Adrenal gland (tissue), 5 donors: ENCODE results near the gene FAM25C.
"Not testable (repeated sequence)": the region's sequence is repeated elsewhere in the genome, so short reads cannot be mapped to it uniquely, and the experiment has no call there.

Experiments
- CTCF ChIP-seq, 6 experiments: fragments of 450-650 bp in 4 of 6; fragments of 200-600 bp in 2 of 6; sonication (generic) in 1 of 6; IDR thresholded peaks; 1 replicate in 5 of 6; 2 replicates in 1 of 6; pipeline versions ENCODE4 v1.5.1 to v1.8.0; 2016 to 2021; ENCODE audit warnings: antibody characterized with exemption in 6 of 6, mild to moderate bottlenecking in 2 of 6, moderate library complexity in 1 of 6
- POLR2A ChIP-seq, 2 donors: fragments of 450-650 bp; IDR thresholded peaks; one replicate each; pipeline ENCODE4 v1.6.1; 2017; ENCODE audit warnings: antibody characterized with exemption in 2 of 2, mild to moderate bottlenecking in 2 of 2, moderate library complexity in 1 of 2
- donor health status: DM: no; HTN: no; CAD: no.

DNA sequence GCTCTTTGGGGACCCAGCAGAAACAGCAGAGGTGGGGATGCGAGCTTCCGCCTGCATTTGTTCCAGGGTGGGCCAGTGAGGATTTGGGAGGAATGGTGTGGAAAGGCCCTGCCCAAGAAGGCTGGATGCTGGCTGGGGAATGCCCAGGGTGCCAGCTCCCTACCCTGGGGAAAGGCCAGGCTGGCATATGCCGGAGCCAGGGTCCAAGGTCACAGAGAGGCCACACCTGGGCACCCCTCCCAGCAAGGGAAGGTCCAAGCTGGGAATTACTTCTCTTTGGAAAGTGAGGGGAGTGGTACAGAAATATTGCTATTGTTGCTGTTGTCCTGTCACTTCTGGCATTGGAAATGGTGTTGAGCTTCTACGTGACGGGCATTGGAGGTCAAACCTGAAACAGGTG lies 28.0 kb downstream of the FAM25C start:
- not testable (repeated sequence) for TF ChIP-seq CTCF, POLR2A (IDR thresholded peaks at IDR 0.05)
